DMS114 treated with DMSO at 0.1 percent for 48 hours (cell line): Measurements from ENCODE around the gene SNAPC4.

ENCODE experiments used
- DNase-seq: peaks from one replicate; lab custom pipeline; 2025; ENCODE audit not compliant: unreplicated experiment; lab: John Stamatoyannopoulos, UW

Gene SNAPC4

GRCh38 chr9:136392538-136393449 lies 7.2 kb downstream of the SNAPC4 start:
- no peak for DNase-seq

GRCh38 chr9:136391737-136392537 lies 8.0 kb downstream of the SNAPC4 start:
- no peak for DNase-seq

GRCh38 chr9:136389396-136389795 lies 10.6 kb downstream of the SNAPC4 start:
- DNase-seq, result no peak

GRCh38 chr9:136387217-136387616 lies 12.8 kb downstream of the SNAPC4 start:
- DNase-seq, result no peak

GRCh38 chr9:136386018-136386417 lies 14.0 kb downstream of the SNAPC4 start:
- no peak for DNase-seq

GRCh38 chr9:136385015-136385414 lies 15.0 kb downstream of the SNAPC4 start:
- DNase-seq, result no peak

- DNase-seq, result no peak
These were observed 16.5 kb downstream of the SNAPC4 start for GRCh38 chr9:136383436-136383835.

- DNase-seq, result no peak
These were observed 17.9 kb downstream of the SNAPC4 start for GRCh38 chr9:136381966-136382513.

- DNase-seq, result no peak
These were observed 18.7 kb downstream of the SNAPC4 start for GRCh38 chr9:136381311-136381710.

GRCh38 chr9:136380381-136380780 lies 19.6 kb downstream of the SNAPC4 start:
- no peak for DNase-seq

- DNase-seq, result no peak
These were observed 20.1 kb downstream of the SNAPC4 start for GRCh38 chr9:136379891-136380290.

GRCh38 chr9:136379401-136379800 lies 20.6 kb downstream of the SNAPC4 start:
- no peak for DNase-seq

- no peak for DNase-seq
These were observed 21.0 kb downstream of the SNAPC4 start for GRCh38 chr9:136379003-136379287.

- no peak for DNase-seq
These were observed 21.6 kb downstream of the SNAPC4 start for GRCh38 chr9:136378170-136379002.

GRCh38 chr9:136377341-136378169 lies 22.4 kb downstream of the SNAPC4 start:
- DNase-seq, result no peak

- no peak for DNase-seq
These were observed 23.5 kb downstream of the SNAPC4 start for GRCh38 chr9:136376457-136376856.

- no peak for DNase-seq
These were observed 24.9 kb downstream of the SNAPC4 start for GRCh38 chr9:136375096-136375495.

- DNase-seq, result no peak
These were observed 25.8 kb downstream of the SNAPC4 start for GRCh38 chr9:136374183-136374575.

- DNase-seq, result no peak
These were observed 26.4 kb downstream of the SNAPC4 start, which contains the start of gene CARD9 for GRCh38 chr9:136373300-136374182. Gene CARD9 (minus strand): TSS chr9:136373669. CDS start chr9:136372078, 1,591 bp downstream.
